Panc1 (cell line): ENCODE data around the gene TSKU. TPM values are rescaled to one million over a fixed set of nuclear protein-coding genes. Genes with fewer than 3 reads are reported as not detected.

Experiments used
- ATAC-seq: fragments of 200-7000 bp; cut with Tn5 transposase; 2 replicates; pipeline ENCODE4 v1.9.1; 2020; ENCODE audit warnings: mild to moderate bottlenecking, moderate library complexity
- BruUV-seq: library from RNA; stranded (reverse); fragments of 400-500 nt; replicated peaks from 2 replicates; lab custom pipeline; 2021; lab: Mats Ljungman, UMichigan
- CTCF ChIA-PET: fragments of 300-600 bp; sonication (Branson Sonifier 250); formaldehyde crosslinking; loops from one replicate; lab custom pipeline; 2022; ENCODE audit warnings: antibody characterized with exemption; lab: Charles Lee
- POLR2A ChIA-PET: fragments of 300-600 bp; sonication (Branson Sonifier 250); formaldehyde crosslinking; loops from one replicate; lab custom pipeline; 2022; ENCODE audit warnings: antibody characterized with exemption; lab: Charles Lee
- DNase-seq: peaks from one replicate; pipeline ENCODE4 v3.0.0-alpha.2; 2010; ENCODE audit warnings: low read depth, low spot score
- H3K27ac ChIP-seq: 2 replicates; pipeline ENCODE4 v1.5.1; 2011; ENCODE audit warnings: mild to moderate bottlenecking, low read length, inconsistent platforms
- H3K27me3 ChIP-seq: fragments of 200-500 bp; sonication (Bioruptor generic); 2 replicates; pipeline ENCODE4 v1.6.0; 2014; ENCODE audit warnings: low read length, inconsistent platforms; ENCODE audit not compliant: control insufficient read depth, insufficient read depth
- H3K36me3 ChIP-seq: fragments of 200-500 bp; sonication (Bioruptor generic); 2 replicates; pipeline ENCODE4 v1.5.1; 2014; ENCODE audit warnings: inconsistent platforms, mild to moderate bottlenecking, low read length, moderate library complexity; ENCODE audit not compliant: control insufficient read depth, insufficient read depth
- H3K4me1 ChIP-seq: 2 replicates; pipeline ENCODE4 v1.5.1; 2011; ENCODE audit warnings: inconsistent platforms, mild to moderate bottlenecking, low read length, moderate library complexity; ENCODE audit not compliant: control insufficient read depth, insufficient read depth
- H3K4me3 ChIP-seq, 2 experiments: 2 replicates each; pipeline ENCODE4 v1.5.1; 2011 to 2012; ENCODE audit warnings: low read depth in 2 of 2, low read length in 2 of 2, mild to moderate bottlenecking in 2 of 2, inconsistent platforms in 1 of 2, moderate library complexity in 1 of 2
- H3K9me3 ChIP-seq: fragments of 200-500 bp; sonication (Bioruptor generic); 2 replicates; pipeline ENCODE4 v1.5.1; 2014; ENCODE audit warnings: low read depth, mild to moderate bottlenecking, inconsistent platforms, low read length, moderate library complexity; ENCODE audit not compliant: control insufficient read depth, insufficient read depth
- POLR2AphosphoS5 ChIP-seq: IDR thresholded peaks from 2 replicates; pipeline ENCODE4 v1.6.1; 2012; ENCODE audit warnings: mild to moderate bottlenecking, low read depth, low read length, moderate library complexity
- SIN3A ChIP-seq: IDR thresholded peaks from 2 replicates; pipeline ENCODE4 v1.6.1; 2012; ENCODE audit warnings: low read depth, mild to moderate bottlenecking, low read length, moderate library complexity, borderline replicate concordance; ENCODE audit not compliant: insufficient read depth
- TCF7L2 ChIP-seq: IDR thresholded peaks from 2 replicates; pipeline ENCODE4 v1.6.1; 2011; ENCODE audit warnings: mild to moderate bottlenecking, low read depth, low read length, inconsistent platforms
- in situ Hi-C: cut with HindIII; loops from 2 replicates; pipeline ENCODE4 v1.10.0; 2016; ENCODE audit warnings: low sequenced_read_pairs, low pct_unique_long_range_greater_than_20kb
- intact Hi-C: fragments of 100-400 bp; cut with micrococcal nuclease; formaldehyde crosslinking; loops from one replicate; pipeline ENCODE4 v1.10.0; 2022; ENCODE audit not compliant: unreplicated experiment
- total RNA-seq: library from RNA; stranded (reverse); gene quantifications from one replicate; pipeline ENCODE4 v1.2.1, GENCODE V29; 2021; ENCODE audit not compliant: unreplicated experiment
- TF ChIP-seq, protein P1 (sequence below): fragments of 450-650 bp; IDR thresholded peaks from 2 replicates; pipeline ENCODE4 v1.5.1; 2017; ENCODE audit warnings: mild to moderate bottlenecking
- TF ChIP-seq, protein P2 (sequence below), 2 experiments: IDR thresholded peaks; 2 replicates each; pipeline ENCODE4 v1.6.1; 2011 to 2012; ENCODE audit warnings: low read depth in 2 of 2, control low read depth in 1 of 2, low read length in 1 of 2, mild to moderate bottlenecking in 1 of 2, moderate library complexity in 1 of 2; ENCODE audit not compliant: insufficient read depth in 1 of 2

The TSKU gene
- total RNA-seq, 1 experiment from 2014 or later = 31.4 TPM

DNA sequence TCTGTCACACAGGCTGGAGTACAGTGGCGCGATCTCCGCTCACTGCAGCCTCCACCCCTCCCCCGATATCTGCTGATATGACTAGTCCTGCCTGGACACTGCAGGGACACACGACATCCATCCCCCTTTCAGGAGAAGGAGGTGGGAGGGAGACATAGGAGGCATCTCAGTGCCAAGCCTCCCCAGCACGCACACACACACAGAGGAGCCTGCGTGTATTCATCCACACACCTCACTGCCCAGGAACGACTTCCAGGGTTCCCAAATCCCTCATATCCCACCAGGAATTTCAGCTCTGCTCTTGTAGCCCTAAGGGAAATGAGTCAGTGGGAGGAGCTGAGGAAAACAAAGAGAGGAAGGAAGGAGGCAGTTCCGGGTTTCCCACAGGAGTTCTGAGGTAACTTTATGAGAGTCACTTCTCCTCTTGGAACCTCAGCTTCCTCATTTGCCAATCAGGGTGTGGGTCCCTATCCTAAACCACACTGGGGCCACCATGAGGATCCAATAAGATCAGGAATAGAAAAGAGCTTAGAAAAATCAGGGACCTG is 40.4 kb downstream of the TSKU start:
- in situ Hi-C loops = no loop called here
- Histone ChIP-seq H3K27me3 (no peaks in the 10 kb centered on the region), H3K36me3 (no peaks in the 10 kb centered on the region), H3K27ac (peak overlapping the region; percentile 75), H3K4me3 (peak overlapping the region in 1 of 2 experiments; percentile 47; a peak in 3 of 4 replicates), H3K4me1 (peaks cover 18% of the 10 kb centered on the region), H3K9me3 (no peaks in the 10 kb centered on the region)
- TF ChIP-seq, protein P1, sequence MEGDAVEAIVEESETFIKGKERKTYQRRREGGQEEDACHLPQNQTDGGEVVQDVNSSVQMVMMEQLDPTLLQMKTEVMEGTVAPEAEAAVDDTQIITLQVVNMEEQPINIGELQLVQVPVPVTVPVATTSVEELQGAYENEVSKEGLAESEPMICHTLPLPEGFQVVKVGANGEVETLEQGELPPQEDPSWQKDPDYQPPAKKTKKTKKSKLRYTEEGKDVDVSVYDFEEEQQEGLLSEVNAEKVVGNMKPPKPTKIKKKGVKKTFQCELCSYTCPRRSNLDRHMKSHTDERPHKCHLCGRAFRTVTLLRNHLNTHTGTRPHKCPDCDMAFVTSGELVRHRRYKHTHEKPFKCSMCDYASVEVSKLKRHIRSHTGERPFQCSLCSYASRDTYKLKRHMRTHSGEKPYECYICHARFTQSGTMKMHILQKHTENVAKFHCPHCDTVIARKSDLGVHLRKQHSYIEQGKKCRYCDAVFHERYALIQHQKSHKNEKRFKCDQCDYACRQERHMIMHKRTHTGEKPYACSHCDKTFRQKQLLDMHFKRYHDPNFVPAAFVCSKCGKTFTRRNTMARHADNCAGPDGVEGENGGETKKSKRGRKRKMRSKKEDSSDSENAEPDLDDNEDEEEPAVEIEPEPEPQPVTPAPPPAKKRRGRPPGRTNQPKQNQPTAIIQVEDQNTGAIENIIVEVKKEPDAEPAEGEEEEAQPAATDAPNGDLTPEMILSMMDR = no peak
- TF ChIP-seq TCF7L2 = no peak
- no peak for TF ChIP-seq SIN3A
- TF ChIP-seq, protein P2, sequence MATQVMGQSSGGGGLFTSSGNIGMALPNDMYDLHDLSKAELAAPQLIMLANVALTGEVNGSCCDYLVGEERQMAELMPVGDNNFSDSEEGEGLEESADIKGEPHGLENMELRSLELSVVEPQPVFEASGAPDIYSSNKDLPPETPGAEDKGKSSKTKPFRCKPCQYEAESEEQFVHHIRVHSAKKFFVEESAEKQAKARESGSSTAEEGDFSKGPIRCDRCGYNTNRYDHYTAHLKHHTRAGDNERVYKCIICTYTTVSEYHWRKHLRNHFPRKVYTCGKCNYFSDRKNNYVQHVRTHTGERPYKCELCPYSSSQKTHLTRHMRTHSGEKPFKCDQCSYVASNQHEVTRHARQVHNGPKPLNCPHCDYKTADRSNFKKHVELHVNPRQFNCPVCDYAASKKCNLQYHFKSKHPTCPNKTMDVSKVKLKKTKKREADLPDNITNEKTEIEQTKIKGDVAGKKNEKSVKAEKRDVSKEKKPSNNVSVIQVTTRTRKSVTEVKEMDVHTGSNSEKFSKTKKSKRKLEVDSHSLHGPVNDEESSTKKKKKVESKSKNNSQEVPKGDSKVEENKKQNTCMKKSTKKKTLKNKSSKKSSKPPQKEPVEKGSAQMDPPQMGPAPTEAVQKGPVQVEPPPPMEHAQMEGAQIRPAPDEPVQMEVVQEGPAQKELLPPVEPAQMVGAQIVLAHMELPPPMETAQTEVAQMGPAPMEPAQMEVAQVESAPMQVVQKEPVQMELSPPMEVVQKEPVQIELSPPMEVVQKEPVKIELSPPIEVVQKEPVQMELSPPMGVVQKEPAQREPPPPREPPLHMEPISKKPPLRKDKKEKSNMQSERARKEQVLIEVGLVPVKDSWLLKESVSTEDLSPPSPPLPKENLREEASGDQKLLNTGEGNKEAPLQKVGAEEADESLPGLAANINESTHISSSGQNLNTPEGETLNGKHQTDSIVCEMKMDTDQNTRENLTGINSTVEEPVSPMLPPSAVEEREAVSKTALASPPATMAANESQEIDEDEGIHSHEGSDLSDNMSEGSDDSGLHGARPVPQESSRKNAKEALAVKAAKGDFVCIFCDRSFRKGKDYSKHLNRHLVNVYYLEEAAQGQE (IDR thresholded peaks at IDR 0.05; ENCODE audit: insufficient read depth in 1 of 2, low read depth in 2 of 2, low read length in 1 of 2) = no peak
- no peak for TF ChIP-seq POLR2AphosphoS5
- CTCF ChIA-PET = interaction anchor here (1.4 kb wide), 1 partner anchor 95 kb away, joined by 3 read pairs; no protein-coding TSS in a partner anchor
- no TSS peak for BruUV-seq
- ATAC-seq (peak; percentile 92), DNase-seq (peak; percentile 74)
- POLR2A ChIA-PET = interaction anchor here (0.6 kb wide), 1 partner anchor 42 kb away, joined by 6 read pairs; no protein-coding TSS in a partner anchor
- intact Hi-C loops = no loop called here

DNA sequence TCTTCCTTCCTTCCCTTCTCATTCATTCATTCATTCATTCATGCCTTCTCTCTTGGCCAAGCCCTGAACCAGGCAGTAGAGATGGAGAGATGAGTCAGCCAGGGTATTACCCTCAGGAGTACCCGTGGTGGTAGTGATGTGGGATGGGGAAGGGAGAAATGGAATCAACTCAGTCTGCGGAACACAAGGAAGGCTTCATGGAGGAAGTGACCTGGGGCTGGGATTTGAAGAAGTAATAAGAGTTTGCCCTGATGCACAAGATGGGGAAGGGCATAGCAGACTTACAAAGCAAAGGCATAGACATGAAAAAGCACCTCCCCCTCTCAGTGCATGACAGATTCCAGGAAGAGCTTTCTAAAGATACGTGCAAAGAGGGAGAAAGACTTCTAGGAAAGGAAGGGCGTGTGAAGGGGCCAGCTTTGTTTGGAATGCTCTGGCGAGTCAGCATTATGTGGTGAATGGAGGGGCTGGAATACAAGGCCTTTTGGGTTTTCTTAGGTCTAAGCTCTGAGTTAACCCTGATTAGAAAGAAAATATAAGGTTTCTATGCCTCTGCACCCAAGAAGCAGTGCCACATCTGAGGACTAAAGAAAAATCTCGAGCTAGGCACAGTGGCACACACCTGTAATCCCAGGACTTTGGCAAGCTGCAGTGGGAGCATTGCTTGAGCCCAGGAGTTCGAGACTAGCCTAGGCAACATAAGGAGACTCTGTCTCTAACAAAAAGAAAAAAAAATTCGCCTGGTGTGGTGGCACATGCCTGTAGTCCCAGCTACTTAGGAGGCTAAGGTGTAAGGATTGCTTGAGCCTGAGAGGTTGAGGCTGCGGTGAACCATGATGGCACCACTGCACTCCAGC is 41.2 kb downstream of the TSKU start:
- ChIA-PET CTCF (interaction anchor here (1.4 kb wide), 1 partner anchor 94 kb away, joined by 3 read pairs; no protein-coding TSS in a partner anchor), POLR2A (no interaction called here)
- BruUV-seq = no TSS peak
- in situ Hi-C loops = no loop called here
- no peaks in the 10 kb centered on the region for H3K27me3 ChIP-seq
- DNase-seq = no peak
- no peaks in the 10 kb centered on the region for H3K9me3 ChIP-seq
- peak overlapping the region; percentile 75 for H3K27ac ChIP-seq
- TF ChIP-seq, protein P1 = no peak
- H3K4me3 ChIP-seq = no peak overlapping the region
- peaks cover 18% of the 10 kb centered on the region for H3K4me1 ChIP-seq
- ATAC-seq = peak; percentile 43
- H3K36me3 ChIP-seq = no peaks in the 10 kb centered on the region
- intact Hi-C loops = no loop called here
